HG03521 (cell line): ENCODE results near the gene APBA2.
"Not testable (repeated sequence)": the region's sequence is repeated elsewhere in the genome, so short reads cannot be mapped to it uniquely, and the experiment has no call there.

Source experiments
- ATAC-seq: cut with Tn5 transposase; IDR thresholded peaks from one replicate; pipeline ENCODE4 v1.9.1; 2021; ENCODE audit warnings: mild to moderate bottlenecking, moderate library complexity; ENCODE audit not compliant: unreplicated experiment

Gene APBA2

DNA sequence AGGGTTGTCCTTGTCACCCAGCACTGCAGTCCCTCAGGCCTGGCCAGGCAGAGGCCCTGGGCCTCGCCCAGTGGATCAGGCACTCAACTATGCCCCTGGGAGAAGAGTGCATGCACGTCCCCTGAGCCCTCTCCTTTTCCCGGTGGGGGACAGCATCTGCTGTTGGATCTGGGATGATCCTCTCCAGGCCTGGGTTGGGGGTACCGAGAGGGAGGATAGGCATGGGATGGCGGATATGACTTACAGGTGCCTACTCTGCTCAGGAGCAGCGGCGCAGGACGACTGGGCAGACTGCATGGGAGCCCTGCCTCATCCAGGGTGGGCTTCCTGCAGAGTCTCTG, 9.0 kb upstream of the APBA2 start:
- ATAC-seq = no peak

DNA sequence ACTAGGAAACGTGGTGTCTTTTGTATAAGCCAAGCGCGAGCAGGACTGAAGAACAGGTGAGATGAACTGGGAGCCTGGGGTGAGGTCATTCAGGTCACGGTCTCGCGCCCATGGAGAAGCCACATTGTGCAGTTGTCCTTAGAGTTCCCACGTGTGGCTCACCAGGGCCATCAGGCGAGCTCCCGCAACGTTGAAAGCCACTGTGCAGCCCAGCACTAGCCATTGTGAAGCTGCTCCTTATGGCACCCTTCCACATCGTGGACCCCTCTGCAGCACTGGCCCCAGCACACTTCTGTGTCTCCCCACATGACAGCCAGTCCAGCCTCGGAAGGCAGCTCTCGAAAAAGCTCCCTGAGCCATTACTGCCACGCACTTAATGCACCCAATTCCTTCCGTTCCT, 7.6 kb upstream of the APBA2 start:
- no peak for ATAC-seq

- no peak for ATAC-seq
Observed at GRCh38 chr15:28879551-28879950, 6.2 kb upstream of the APBA2 start.

DNA sequence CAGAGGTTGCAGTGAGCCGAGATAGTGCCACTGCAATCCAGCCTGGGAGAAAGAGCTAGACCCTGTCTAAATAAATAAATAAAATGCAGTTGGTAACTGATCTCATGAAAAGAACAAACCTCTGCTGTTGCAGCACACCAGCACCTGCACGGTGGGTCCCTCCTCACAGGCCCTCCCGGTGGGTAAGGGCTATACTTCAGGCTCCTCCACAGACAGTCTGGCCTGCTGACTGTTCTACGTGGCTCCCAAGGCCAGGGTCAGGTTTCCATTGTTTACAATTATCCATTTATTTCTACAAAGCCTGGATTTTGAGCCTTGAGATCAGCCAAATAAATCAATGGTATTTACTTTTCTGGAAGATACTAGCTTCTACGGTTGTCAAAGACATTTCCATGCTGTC, 5.1 kb upstream of the APBA2 start:
- ATAC-seq = no peak

GRCh38 chr15:28881170-28881569, 4.6 kb upstream of the APBA2 start:
- no peak for ATAC-seq

- ATAC-seq = no peak
Observed at GRCh38 chr15:28881600-28881999, 4.2 kb upstream of the APBA2 start.

GRCh38 chr15:28884151-28884940, 1.4 kb upstream of the APBA2 start:
- no peak for ATAC-seq

DNA sequence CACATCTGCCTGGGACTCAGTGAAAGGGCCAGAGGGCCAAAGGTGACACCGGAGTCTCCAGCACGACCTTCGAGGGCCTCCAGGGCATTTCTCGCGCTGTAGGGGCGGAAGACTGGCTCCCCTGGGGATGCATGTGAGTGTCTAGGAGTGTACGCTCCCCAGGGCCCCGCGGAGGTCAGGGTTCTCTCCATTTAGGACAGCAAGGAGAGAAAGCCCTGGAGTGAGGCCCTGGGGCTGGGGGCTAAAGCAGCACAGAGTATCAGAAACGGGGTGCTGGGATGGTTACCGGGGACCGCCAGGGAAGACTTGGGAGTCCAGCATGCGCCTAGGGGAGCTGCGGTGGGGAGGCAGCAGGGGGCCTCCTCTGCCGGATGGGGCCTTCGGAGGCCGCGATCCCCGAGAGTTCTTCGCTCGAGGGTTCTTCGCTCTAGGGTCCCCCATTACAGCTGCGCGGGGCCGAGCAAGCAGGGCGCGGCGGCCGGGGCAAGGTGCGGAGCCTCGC, 595 bp upstream of the APBA2 start:
- no peak for ATAC-seq

- ATAC-seq = no peak
Observed at GRCh38 chr15:28886431-28887338, 911 bp downstream of the APBA2 start.

GRCh38 chr15:28887339-28888174, 1.8 kb downstream of the APBA2 start:
- ATAC-seq = no peak

DNA sequence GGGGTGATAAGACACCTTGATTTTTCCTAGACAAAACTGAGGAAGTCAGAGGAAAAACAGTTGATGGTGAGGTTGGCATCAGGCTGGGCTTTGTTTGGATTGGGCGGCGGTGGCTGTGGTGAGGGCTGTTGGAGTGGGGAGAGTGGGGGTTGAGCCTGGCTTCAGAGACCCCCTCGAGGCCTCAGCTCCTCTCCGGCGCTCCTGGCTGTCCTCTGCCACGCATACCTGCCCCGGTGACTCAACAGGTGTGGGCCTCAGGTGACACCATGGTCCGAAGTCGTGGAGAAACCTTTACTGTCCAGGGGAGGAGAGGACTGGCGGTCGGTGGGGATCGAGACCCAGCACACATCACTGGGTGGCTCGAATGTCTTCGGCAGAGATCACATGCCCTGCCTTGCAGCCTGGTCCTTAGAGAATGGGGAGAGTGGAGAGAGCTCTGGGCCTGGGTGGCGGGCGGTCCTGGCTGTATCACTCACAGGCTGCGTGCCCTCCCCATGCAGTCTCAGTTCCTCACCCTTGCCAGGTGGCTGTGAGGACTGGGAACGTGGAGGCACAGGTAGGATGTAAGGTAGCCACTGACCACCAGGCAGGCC, 2.6 kb downstream of the APBA2 start:
- ATAC-seq = no peak

GRCh38 chr15:28888900-28889299, 3.1 kb downstream of the APBA2 start:
- no peak for ATAC-seq

GRCh38 chr15:28889346-28889745, 3.6 kb downstream of the APBA2 start:
- no peak for ATAC-seq

DNA sequence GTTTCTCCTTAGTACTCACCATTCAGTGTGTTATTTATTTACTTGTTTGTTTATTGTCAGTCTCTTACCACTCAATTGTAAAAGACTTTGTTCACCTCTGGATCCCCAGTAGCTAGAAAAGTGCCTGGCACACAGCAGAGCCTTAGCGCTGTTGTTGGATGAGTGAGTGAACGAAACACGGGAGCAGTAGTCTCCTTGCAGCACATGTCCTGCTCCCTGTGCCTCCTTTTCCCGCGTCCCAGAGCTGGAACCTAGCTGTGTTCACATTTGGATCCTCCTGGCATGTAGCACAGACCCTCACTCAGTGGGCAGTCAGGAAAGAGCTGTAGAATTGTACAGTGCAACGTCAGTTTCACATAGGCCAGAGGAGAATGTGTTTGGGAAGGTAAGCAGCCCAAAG, 4.1 kb downstream of the APBA2 start:
- not testable (repeated sequence) for ATAC-seq

DNA sequence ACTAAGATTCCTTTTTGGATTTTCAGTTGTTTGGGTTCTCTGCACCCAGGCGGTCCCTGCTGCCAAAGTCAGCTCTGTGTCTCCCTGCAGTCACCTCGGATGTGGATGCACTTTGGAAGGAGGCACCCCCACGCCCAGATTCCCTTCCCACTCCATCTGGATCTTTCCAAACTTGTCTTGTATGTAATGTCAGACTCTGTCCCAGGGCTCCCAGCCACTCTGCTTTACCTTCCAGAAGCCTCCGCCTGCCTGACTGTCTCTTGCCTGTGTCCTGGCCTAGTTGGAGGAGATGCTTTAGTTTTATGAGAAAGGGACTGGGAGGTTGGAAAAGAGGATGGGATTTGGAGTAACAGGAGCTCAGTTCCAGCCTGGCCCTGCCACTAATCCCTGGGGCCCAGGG, 4.5 kb downstream of the APBA2 start:
- not testable (repeated sequence) for ATAC-seq

GRCh38 chr15:28890711-28891495, 5.1 kb downstream of the APBA2 start:
- no peak for ATAC-seq

GRCh38 chr15:28891588-28891987, 5.8 kb downstream of the APBA2 start:
- no peak for ATAC-seq

GRCh38 chr15:28892789-28893610, 7.2 kb downstream of the APBA2 start:
- no peak for ATAC-seq

- no peak for ATAC-seq
Observed at GRCh38 chr15:28894631-28895030, 8.9 kb downstream of the APBA2 start.
